ENCODE data around the gene TASL. TPM values are rescaled to one million over a fixed set of nuclear protein-coding genes. Genes with fewer than 3 reads are reported as not detected.

Gene TASL
- total RNA-seq, 1 experiment from 2014 or later: not detected

DNA sequence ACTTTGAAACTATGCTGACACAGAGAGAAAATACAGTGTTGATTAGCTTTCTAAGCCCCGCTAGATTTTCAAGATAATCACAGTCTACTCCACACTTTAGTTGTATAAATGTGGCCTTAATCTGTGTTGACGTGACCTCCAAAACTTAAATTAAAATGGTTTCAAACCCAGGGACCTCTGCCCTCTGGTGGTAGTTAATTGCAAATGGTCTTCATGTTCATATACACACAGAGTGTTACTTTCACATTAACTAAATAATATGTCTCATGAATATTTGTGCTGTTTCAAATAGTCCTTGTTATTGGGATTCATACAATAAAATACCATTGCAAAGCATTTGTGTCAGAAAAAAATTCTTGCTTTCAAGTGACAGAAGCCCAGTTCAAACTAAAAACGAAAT lies 64.3 kb downstream of the TASL start:
- H3K9me3 ChIP-seq: no peaks in the 10 kb centered on the region
- H3K4me3 ChIP-seq: no peak overlapping the region
- H3K36me3 ChIP-seq: no peaks in the 10 kb centered on the region
- no peaks in the 10 kb centered on the region for H3K27me3 ChIP-seq
- DNase-seq: no peak

Other genes starting within 250 kb of the TASL start
- gene GK, start 75.7 kb upstream of the TASL start, total RNA-seq (2014; rRNA removed; shearing (Covaris generic); ENCODE audit: low replicate concordance): 4.1 and 5.5 TPM in 2 replicates